ENCODE results near the gene GAS7. TPM values are rescaled to one million over a fixed set of nuclear protein-coding genes. Genes with fewer than 3 reads are reported as not detected.

The GAS7 gene
- polyA plus RNA-seq, 1 donor = 57.4 TPM

- DNase-seq = peak; percentile 82
Observed at GRCh38 chr17:10171122-10171571, 27.3 kb downstream of the GAS7 start.

GRCh38 chr17:10170233-10170632 lies 28.2 kb downstream of the GAS7 start:
- DNase-seq = no peak

DNA sequence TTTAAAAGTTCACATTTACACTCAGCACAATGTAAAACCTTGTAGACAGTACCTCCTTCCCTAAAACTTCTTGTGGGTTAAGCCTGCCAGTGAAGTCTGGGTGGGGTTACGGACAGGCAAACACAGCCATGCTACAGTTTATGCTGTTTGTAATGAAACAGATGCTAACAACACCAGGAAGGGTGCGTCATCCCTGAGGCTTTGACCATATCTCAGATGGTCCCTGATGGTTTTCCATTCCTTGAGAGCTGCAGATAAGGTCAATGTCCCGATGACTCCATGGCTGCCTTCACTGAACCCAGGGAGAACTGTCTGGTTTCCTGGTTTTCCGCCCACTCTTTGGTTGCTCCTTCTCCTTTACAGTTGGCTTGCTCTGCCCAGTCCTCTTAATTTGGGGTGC lies 29.1 kb downstream of the GAS7 start:
- DNase-seq = no peak

DNA sequence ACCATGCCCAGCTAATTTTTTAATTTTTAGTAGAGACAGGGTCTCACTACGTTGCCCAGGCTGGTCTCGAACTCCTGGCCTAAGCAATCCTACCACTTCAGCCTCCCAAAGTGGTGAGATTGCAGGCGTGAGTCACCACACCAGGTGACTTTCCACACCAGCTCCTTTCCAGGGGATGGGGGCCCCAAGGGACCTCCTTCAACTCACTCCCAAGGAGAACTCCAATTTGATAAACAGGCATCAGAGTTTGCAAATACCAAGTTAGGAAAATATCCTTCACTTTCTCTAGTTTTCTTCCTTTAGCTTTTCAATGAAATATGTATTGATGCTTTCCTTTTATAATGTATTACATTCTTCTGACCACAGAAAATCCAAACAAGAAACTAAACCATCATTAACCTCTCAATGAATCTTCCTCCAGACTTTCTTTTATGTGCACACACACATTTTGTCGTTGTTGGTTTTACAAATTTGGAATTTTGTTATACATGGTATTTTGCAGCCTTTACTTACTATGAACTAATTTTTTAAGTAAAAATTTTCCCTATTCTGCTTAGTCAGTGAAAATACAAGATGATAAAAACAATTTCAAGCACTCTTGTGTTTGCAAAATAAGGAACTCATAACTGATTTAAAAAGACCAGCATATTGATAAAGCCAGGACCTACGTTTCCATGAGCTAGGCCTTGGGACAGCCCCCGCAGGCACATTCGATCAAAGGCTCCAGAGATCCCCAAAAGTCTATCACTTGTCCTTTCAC lies 32.0 kb downstream of the GAS7 start:
- no peak for DNase-seq

GRCh38 chr17:10162096-10162495 lies 36.3 kb downstream of the GAS7 start:
- no peak for DNase-seq

- DNase-seq = no peak
Observed at GRCh38 chr17:10161386-10161785, 37.0 kb downstream of the GAS7 start.

- peak; percentile 56 for DNase-seq
Observed at GRCh38 chr17:10156948-10157607, 41.3 kb downstream of the GAS7 start.

DNA sequence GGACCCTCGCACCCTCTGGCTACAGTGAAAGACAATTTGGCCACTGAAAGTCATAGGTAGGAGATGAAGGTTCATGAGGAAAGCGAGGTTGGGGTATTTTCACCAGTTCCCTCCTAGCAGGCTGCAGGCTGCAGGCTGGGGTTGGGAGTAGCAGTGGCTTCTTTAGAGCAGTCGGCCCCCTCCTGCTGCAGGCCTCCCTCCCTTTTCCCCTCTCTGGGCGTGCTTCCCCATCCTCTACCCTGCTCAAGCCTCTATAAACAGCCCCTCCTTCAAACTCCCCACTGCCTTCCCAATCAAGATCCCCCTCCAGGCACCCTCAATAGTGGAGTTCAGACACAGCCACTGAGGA lies 41.8 kb downstream of the GAS7 start:
- DNase-seq = no peak

DNA sequence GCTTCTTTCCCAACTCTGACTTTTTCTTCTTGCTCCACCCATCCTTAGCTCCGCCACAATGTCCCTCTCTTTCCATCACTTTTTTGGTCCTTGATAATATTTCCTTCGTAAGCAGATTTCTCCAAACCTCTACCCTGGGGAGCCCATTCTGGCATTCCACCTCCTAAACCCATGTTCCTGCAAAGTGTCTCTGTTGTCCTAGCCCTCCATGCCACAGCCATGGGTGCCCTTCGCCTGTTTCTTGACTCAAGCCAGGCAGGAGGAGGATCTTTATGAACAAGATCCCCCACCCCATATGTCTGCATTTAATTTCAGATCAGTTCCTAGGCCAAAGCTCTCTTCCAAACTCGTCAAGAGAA lies 42.4 kb downstream of the GAS7 start:
- no peak for DNase-seq

GRCh38 chr17:10155371-10156076 lies 42.9 kb downstream of the GAS7 start:
- peak; percentile 66 for DNase-seq

- DNase-seq = no peak
Observed at GRCh38 chr17:10151667-10152496, 46.5 kb downstream of the GAS7 start.

DNA sequence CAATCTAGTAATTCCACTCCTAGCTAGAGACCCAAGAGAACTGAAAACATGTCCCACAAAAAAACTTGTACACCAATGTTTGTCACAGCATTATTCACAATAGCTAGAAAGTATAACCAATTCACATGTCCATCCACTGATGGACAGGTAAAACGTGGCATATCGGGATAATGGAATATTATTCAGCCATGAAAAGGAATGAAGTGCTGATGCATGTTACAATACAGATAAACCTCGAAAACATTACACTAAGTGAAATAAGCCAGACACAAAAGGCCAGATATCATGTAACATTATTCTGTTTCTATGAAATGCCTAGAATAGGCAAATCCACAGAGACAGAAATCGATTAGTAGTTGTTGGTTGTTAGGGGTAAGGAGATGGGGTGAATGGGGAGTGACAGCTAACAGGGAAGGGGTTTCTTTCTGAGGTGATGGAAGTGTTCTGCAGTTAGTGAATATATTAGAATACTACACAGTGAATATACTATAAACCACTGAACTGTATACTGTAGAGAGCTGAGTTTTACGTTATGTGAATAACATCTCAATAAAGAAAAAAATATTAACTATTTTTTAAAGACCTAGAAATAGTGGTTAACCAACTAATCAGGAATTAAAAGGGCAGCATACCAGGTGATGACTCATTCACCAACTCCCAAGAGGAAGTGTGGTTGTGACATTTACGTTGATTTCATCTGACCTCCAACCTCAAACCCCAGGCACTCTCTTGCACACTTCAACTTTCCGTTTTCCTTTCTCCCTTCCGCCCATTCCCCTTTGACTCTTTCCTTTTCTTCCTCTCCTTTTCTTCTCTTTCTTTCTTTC lies 48.6 kb downstream of the GAS7 start:
- no peak for DNase-seq

- DNase-seq = no peak
Observed at GRCh38 chr17:10147761-10148415, 50.5 kb downstream of the GAS7 start.

- DNase-seq = no peak
Observed at GRCh38 chr17:10147040-10147439, 51.4 kb downstream of the GAS7 start.

- no peak for DNase-seq
Observed at GRCh38 chr17:10144982-10145381, 53.4 kb downstream of the GAS7 start.

DNA sequence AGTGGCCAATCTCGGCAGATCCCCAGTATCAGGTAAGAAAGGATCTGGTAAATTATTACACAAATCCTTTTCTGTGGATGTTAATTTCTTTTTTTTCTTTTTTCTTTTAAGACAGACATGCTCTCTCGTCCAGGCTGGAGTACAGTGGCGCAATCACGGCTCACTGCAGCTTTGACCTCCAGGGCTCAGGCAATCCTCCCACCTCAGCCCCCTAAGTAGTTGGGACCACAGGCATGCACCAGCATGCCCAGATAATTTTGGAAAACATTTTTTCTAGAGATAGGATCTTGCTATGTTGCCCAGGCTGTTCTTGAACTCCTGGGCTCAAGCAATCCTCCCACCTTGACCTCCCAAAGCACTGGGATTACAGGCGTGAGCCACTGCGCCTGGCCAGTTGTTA lies 54.0 kb downstream of the GAS7 start:
- DNase-seq = no peak

GRCh38 chr17:10141436-10141835 lies 57.0 kb downstream of the GAS7 start:
- DNase-seq = no peak

GRCh38 chr17:10139577-10139976 lies 58.8 kb downstream of the GAS7 start:
- no peak for DNase-seq

DNA sequence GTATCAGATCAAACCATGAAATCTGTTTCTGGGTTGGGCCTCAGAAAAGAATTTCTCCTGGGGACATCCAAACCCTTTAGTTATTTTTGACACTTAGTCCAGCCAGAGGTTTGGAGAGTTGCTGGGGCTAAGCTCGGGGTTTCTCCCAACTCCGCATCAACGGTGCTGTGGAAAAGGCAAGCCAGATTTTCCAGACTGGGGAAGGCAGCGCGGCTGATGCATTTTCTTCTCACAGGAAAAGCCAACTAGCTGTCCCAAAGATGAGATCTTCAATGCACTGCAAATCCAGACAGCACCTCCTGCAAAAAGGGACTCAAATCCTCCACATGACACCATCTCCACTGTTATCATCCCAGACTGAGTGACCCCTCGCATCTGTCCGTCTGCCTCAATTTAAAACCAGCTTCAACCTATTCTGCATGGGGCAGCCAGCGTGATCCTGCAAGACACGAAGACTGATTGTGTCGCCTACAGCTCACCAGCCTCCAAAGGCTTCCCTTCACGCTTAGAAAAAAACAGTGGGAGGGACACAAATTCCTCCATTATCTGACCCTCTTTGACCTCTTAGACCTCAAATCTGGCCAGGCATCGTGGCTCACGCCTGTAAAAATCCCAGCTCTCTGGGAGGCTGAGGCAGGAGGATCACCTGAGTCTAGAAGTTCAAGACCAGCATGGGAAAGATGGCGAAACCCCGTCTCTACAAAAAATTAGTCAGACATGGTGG lies 62.0 kb downstream of the GAS7 start:
- DNase-seq = peak; percentile 54

- DNase-seq = peak; percentile 72
Observed at GRCh38 chr17:10135539-10136257, 62.7 kb downstream of the GAS7 start.
